Rectal smooth muscle tissue (tissue), 1 donor: ENCODE measurements around the gene C1orf21.

ENCODE experiments used
- H3K27ac ChIP-seq: one replicate; pipeline ENCODE4 v1.7.0; 2013; ENCODE audit warnings: low read depth, low read length, inconsistent platforms
- H3K27me3 ChIP-seq: one replicate; pipeline ENCODE4 v1.7.0; 2013; ENCODE audit warnings: low read length; ENCODE audit not compliant: control insufficient read depth, insufficient read depth
- H3K36me3 ChIP-seq: one replicate; pipeline ENCODE4 v1.7.0; 2013; ENCODE audit warnings: low read length; ENCODE audit not compliant: control insufficient read depth, insufficient read depth
- H3K4me1 ChIP-seq: one replicate; pipeline ENCODE4 v1.7.0; 2013; ENCODE audit warnings: low read length; ENCODE audit not compliant: control insufficient read depth, insufficient read depth
- H3K4me3 ChIP-seq: one replicate; pipeline ENCODE4 v1.7.0; 2013; ENCODE audit warnings: low read length
- H3K9ac ChIP-seq: one replicate; pipeline ENCODE4 v1.7.0; 2013; ENCODE audit warnings: low read length

Gene C1orf21

DNA sequence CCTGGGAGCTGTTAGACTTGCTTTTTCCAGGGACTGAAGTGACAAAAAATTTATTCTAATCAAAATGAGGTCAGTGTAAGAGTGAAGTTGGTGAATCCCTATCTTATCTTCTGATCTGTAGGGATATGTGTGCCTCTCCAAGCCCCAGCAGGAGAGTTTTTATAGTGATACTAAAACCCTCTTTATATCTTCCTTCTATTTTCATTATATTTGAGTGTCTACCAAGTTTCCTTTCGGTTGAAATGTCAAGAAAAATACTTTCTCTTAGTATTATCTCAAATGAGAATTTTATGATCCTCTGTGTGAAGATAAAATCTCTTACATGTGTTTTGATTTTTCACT lies 18.9 kb downstream of the C1orf21 start:
- no peak overlapping the region for H3K27ac ChIP-seq
- no peaks in the 10 kb centered on the region for H3K27me3 ChIP-seq
- H3K36me3 ChIP-seq: no peaks in the 10 kb centered on the region
- no peak overlapping the region for H3K4me3 ChIP-seq
- H3K9ac ChIP-seq: no peak overlapping the region
- no peaks in the 10 kb centered on the region for H3K4me1 ChIP-seq

DNA sequence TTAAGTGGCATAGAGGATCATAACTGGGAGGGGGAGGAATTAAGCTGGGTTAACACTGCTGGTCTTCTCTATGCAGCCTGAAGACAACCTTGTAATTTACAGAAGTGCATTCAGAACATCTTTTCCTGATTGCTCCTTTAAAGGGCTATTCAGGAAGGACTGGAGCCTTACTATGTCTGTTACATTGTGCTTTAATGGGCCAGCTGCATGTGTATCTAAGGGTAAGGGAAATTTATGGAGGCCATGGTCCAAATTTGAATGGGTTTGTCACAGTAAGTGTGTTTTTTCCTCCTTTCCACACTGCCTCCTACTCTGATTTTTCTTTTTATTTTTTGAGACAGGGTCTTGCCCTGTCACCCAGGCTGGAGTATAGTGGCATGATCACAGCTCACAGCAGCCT lies 19.6 kb downstream of the C1orf21 start:
- no peaks in the 10 kb centered on the region for H3K36me3 ChIP-seq
- H3K27ac ChIP-seq: no peak overlapping the region
- H3K27me3 ChIP-seq: no peaks in the 10 kb centered on the region
- H3K4me3 ChIP-seq: no peak overlapping the region
- H3K9ac ChIP-seq: no peak overlapping the region
- H3K4me1 ChIP-seq: no peaks in the 10 kb centered on the region

DNA sequence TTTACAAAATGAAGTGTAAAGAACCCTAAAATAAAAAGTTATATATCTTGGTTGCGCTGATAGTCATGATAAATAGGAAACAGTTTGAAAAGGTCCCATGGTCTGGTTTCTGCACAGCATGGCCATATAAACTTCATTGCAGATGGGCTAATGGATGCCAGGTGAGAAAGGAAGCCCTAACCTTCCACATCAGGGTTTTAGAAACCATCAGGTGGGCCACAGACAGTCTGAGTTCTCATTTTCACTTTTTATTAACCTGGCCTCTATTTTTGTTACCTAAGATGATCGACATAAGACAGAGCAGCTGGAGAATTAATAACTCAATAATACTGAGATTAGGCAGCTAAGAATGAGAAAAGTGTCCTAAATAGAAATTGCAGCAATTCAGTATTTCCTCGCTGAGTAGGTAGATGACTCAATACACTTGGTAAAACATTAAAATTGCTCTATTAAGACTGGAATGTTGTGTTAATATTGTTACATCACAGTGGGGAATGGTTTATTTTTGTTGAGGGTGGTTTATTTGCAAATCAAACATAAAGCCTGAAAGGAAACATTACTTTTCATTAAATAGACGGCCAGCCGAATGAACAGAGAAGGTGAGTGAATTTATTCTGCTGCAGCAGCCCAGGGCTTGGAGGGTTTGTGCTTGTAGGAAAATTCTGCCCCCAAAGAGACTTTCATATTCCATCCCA lies 21.1 kb downstream of the C1orf21 start:
- Histone ChIP-seq H3K27me3 (no peaks in the 10 kb centered on the region), H3K9ac (no peak overlapping the region), H3K4me3 (no peak overlapping the region), H3K4me1 (no peaks in the 10 kb centered on the region), H3K36me3 (no peaks in the 10 kb centered on the region), H3K27ac (no peak overlapping the region)

DNA sequence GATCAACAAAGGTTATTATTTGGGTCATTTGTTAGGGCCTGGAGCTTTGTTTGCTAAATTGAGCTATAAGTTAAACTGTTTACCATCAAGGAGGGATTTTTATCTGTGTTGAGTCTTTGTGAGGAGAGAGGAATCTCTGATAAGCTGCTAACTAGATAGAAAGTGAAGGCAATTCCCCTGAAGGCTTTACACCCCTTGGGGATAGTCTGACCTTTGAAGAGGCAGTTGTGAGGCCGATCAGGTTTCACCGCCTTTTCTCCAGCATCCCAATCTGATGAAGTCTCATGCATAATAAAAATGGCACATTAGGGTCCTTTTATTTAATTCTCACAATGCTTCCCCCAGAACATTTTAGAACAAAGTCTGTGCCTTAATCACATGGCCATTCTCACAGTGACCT lies 21.8 kb downstream of the C1orf21 start:
- no peaks in the 10 kb centered on the region for H3K4me1 ChIP-seq
- H3K27ac ChIP-seq: no peak overlapping the region
- H3K4me3 ChIP-seq: no peak overlapping the region
- no peaks in the 10 kb centered on the region for H3K36me3 ChIP-seq
- H3K27me3 ChIP-seq: no peaks in the 10 kb centered on the region
- H3K9ac ChIP-seq: no peak overlapping the region

DNA sequence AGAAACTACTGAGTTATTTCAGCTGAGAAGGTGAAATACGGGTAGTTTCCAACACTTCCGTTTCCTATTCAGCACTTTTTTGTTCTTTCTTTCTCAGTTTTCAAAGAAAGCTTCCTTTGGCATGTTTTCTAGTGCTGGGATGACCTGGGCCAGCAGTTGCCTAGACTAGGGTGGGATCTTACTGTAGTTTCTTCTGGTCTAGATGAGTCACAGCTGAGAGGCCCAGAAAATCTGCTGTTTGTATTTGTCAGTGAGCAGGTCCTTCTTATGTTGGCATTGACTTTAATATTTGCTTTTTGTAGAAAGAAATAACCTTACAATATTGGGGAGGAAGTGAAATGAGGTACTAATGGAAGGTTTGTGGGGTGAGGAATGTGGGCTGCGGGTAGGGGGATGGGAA lies 22.2 kb downstream of the C1orf21 start:
- Histone ChIP-seq H3K36me3 (no peaks in the 10 kb centered on the region), H3K9ac (no peak overlapping the region), H3K27me3 (no peaks in the 10 kb centered on the region), H3K4me1 (no peaks in the 10 kb centered on the region), H3K4me3 (no peak overlapping the region), H3K27ac (no peak overlapping the region)

DNA sequence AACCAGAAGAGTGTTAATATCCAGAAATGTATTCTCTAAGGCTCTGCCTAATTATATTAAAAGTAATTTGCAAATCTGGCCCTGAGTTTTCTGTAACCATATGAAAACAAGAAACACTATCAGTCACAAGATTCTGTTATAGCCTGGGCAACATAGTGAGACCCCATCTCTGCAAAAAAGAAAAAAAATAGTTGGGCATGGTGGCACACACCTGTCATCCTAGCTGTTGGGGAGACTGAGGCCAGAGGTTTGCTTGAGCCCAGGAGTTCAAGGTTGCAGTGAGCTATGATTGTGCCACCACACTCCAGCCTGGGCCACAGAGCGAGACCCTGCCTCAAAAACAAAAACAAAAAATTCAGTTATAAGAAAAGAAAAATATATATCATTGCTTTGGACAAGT lies 25.6 kb downstream of the C1orf21 start:
- Histone ChIP-seq H3K4me3 (no peak overlapping the region), H3K27ac (no peak overlapping the region), H3K36me3 (no peaks in the 10 kb centered on the region), H3K9ac (no peak overlapping the region), H3K27me3 (no peaks in the 10 kb centered on the region), H3K4me1 (no peaks in the 10 kb centered on the region)

DNA sequence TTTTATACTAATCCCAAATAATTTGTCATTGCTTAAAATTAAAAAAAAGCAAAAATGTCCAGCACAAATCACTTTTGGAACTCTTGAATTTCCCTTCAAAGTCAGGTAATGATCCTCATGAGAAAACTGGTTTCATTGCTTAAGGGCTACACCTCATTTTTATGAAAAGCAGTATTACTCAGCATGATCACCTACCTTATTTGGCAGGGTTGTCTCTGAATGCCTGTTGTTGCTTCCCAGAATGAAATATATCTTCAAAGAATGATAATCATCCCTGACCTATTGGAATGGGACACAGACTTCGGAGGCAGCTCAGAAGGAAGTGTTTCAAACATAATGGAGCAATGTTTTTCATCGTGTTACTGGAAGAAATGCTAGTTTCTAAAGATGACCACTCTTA lies 29.7 kb downstream of the C1orf21 start:
- Histone ChIP-seq H3K4me3 (no peak overlapping the region), H3K4me1 (peaks cover 2% of the 10 kb centered on the region), H3K36me3 (no peaks in the 10 kb centered on the region), H3K27ac (no peak overlapping the region), H3K9ac (no peak overlapping the region), H3K27me3 (no peaks in the 10 kb centered on the region)

DNA sequence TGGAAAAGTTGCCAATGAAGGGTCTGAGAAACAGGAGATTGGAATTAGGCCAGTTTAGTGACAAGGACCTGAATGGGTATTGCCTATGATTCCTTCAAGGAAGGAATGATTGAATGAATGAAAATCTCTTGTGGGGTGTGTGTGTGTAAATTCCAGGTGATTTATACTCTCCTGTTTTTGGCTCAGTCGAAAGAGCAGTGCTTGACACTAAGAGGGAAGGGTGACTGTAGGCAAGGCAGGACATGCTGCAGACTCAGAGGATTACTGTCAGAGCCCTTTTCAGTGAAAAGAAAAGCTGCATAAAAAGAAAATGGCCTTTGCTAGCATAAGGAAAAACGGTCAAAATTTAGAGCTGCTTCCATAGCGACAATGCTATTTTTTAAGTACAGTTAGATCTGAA lies 30.1 kb downstream of the C1orf21 start:
- no peak overlapping the region for H3K9ac ChIP-seq
- H3K27me3 ChIP-seq: no peaks in the 10 kb centered on the region
- no peaks in the 10 kb centered on the region for H3K36me3 ChIP-seq
- peak overlapping the region; percentile 7 for H3K27ac ChIP-seq
- peaks cover 2% of the 10 kb centered on the region for H3K4me1 ChIP-seq
- no peak overlapping the region for H3K4me3 ChIP-seq

DNA sequence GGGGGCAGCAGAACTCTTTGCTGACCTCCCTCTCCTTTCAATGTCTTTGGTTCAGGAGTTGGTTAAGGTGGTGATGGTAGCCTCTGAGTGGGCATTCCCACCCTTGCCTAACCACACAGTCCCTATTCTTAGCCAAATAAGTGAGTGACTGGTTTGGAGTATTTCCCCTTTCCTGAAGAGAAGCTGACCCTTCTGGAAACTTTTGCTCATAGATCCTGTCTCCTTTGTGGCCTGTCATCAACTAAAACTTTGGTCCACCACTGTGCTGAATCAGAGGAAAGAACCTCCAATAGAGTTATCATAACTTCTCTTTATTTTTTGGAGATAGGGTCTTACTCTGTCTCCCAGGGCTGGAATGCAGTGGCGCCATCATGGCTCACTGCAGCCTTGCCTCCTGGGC lies 31.1 kb downstream of the C1orf21 start:
- Histone ChIP-seq H3K27ac (no peak overlapping the region), H3K4me1 (peaks cover 2% of the 10 kb centered on the region), H3K36me3 (no peaks in the 10 kb centered on the region)

DNA sequence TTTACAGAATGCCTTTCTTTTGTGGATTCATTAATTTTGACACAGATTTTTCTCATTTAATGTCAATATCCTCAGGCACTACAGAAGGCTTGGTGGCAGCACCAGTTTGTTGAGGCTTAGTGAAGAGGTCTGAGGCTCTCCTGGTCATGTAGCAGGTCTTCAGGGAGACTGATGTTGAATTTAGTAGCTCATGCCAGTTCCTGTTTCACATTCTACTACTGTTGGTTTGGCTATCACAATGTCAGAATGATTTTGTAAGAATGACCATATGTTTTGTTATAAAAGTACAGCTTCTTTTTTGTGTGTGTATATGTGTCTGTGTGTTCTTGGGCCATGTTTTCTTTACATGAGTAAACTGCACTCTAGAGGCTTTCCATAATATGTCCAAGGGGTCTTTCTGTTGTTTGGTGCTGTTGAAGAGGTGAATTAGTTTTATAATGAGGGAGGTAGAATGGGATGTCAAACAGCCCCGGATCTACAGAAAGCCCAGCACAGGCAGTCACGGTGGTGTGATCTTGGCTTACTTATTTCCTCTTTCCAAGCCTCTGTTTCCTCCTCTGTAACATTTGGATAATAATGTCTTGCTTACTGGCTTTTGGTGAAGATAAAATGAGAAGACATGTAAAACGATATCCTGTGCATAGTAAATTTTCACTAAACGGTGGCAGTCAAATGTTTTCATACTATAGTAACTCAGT lies 32.0 kb downstream of the C1orf21 start:
- H3K27ac ChIP-seq: no peak overlapping the region
- no peak overlapping the region for H3K4me3 ChIP-seq
- peaks cover 2% of the 10 kb centered on the region for H3K4me1 ChIP-seq
- no peaks in the 10 kb centered on the region for H3K36me3 ChIP-seq
- H3K27me3 ChIP-seq: no peaks in the 10 kb centered on the region
- no peak overlapping the region for H3K9ac ChIP-seq

More for the DNA sequence above, 31.1 kb downstream of the C1orf21 start:
- no peak overlapping the region for H3K4me3 ChIP-seq
- H3K9ac ChIP-seq: no peak overlapping the region
- H3K27me3 ChIP-seq: no peaks in the 10 kb centered on the region

DNA sequence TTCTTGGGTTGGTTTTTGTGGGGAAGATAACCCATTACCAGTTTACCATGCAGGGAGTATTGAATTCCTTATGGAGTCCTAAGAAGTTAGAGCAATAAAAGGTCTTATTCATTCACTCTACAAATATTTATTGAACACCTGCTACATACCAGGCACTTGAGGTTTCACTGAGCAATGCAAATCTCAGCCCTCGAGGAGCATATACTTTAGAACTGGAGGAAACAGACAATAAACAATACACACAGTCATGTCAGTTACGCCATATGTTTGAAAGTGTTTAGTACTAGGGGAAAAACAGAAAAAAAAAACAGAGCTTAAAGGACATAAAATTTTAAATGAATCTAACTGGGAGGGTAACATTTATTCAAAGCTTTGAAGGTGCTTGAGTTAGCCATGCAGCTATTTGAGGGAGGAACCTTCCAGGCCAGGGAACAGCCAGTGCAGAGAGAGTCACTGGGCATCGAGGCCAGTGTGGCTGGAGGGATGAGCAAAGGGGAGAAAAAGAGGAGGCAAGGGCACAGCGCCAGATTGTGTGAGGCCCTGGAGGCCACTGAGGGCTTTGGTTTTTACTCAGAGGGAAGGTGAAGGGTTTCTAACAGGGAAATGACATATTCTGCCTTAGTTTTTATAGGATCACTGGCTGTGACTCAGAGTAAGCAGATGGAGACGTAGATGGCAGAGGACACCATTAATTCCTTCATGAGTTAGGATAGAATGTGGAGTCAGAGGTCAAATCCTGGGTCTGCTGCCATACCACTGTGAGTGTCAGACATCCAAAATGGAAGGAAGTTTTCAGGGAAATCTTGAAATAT lies 32.7 kb downstream of the C1orf21 start:
- no peak overlapping the region for H3K4me3 ChIP-seq
- H3K4me1 ChIP-seq: peaks cover 2% of the 10 kb centered on the region
- H3K27ac ChIP-seq: no peak overlapping the region
- H3K9ac ChIP-seq: no peak overlapping the region
- no peaks in the 10 kb centered on the region for H3K36me3 ChIP-seq
- H3K27me3 ChIP-seq: no peaks in the 10 kb centered on the region

DNA sequence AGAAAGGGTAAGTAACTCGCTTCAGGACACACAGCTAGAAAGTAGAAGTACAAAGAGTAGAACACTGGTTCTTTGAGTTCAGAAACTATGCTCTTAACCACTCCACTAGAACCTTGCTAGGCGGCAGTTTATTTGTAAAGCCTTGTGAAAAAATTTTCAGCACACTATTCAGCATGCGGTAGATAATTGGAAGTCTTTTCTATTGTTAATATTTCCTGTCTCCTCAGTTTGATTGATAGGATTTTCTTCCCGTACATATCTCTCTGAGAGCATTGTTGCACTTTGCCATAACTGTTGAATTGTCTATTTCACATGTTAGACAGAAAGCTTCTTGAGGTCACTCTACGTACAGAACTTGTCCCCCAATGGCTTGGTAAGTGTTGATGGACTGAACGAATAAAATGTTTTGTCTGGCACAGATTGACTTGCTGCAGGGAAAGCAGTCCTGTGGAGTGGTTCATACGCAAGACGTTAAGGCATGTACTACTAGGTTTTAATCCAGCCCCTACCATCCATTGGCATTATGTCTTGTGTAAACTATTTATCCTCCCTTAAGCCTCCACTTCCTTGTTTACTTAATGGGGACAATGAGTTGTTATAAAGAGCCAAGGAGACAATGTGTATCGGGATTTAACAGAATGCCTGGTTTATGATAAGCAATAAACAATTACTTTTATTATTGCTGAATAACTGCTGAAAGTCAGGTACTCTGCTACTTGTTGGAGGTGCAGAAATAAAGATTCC lies 35.8 kb downstream of the C1orf21 start:
- Histone ChIP-seq H3K36me3 (no peaks in the 10 kb centered on the region), H3K4me1 (peaks cover 2% of the 10 kb centered on the region), H3K27me3 (no peaks in the 10 kb centered on the region), H3K4me3 (no peak overlapping the region), H3K9ac (no peak overlapping the region), H3K27ac (no peak overlapping the region)
